ENCODE data around the gene TUBB2A. TPM values are rescaled to one million over a fixed set of nuclear protein-coding genes. Genes with fewer than 3 reads are reported as not detected.

Gene TUBB2A
- total RNA-seq, 1 experiment from 2014 or later, result 49.9 TPM

DNA sequence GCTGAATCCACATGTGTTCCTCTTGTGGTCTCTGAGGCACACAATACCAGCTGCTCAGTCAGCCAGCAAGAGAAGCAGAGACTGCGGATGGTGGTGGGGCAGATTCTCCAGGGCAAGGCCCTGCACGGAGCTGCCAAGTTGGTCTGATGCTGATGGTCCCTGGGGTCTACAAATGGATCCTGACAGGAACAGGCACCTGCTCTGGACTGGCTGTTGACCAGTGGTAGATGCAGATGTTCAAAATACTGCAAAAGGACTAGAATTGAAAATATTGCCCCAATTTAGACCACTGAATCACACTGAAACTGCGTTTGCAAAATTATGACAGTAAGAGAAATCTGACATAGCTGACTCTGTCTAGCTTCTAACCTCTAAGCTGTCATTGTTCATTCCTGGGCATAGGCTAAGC is 29.6 kb upstream of the TUBB2A start:
- ChIA-PET CTCF (no interaction called here), POLR2A (no interaction called here), RAD21 (ENCODE audit: low non-redundant PET in 1 of 2, low total read pairs in 2 of 2, uncharacterized antibody in 2 of 2, unreplicated experiment in 2 of 2) (no interaction called here)
- Histone ChIP-seq H4K20me1 (ENCODE audit: insufficient read depth) (no peaks in the 10 kb centered on the region), H3K4me3 (replicated peaks in 1 of 2; ENCODE audit: low read depth in 1 of 2, low read length in 2 of 2) (no peak overlapping the region), H3K9me3 (ENCODE audit: control insufficient read depth in 1 of 2, insufficient read depth in 1 of 2, low read depth in 1 of 2, low read length in 2 of 2) (no peaks in the 10 kb centered on the region; a peak in 1 of 4 replicates), H3K4me2 (ENCODE audit: low read length) (no peak overlapping the region), H3K9ac (ENCODE audit: low read length) (no peak overlapping the region), H3K9me2 (ENCODE audit: insufficient read depth) (no peaks in the 10 kb centered on the region), H2AFZ (ENCODE audit: low read depth, low read length, poor library complexity, severe bottlenecking) (no peak overlapping the region), H3K4me1 (ENCODE audit: control insufficient read depth in 1 of 2, insufficient read depth in 2 of 2, low read length in 2 of 2) (peaks cover 7 to 21% of the 10 kb centered on the region in 2 experiments; a peak in 3 of 4 replicates), H3K27me3 (ENCODE audit: insufficient read depth, low read length) (no peaks in the 10 kb centered on the region), H3K27ac (ENCODE audit: low read depth, low read length) (no peak overlapping the region), H3K36me3 (ENCODE audit: control insufficient read depth in 1 of 2, insufficient read depth in 2 of 2, low read length in 2 of 2) (no peaks in the 10 kb centered on the region), H3K79me2 (ENCODE audit: insufficient read depth, low read length) (no peaks in the 10 kb centered on the region)
- BruUV-seq (replicated peaks), result no TSS peak
- intact Hi-C loops (cut with micrococcal nuclease), result no loop called here
- no peak for DNase-seq (ENCODE audit: low read depth, low spot score)
- no peak for ATAC-seq
- TF ChIP-seq, protein P1, sequence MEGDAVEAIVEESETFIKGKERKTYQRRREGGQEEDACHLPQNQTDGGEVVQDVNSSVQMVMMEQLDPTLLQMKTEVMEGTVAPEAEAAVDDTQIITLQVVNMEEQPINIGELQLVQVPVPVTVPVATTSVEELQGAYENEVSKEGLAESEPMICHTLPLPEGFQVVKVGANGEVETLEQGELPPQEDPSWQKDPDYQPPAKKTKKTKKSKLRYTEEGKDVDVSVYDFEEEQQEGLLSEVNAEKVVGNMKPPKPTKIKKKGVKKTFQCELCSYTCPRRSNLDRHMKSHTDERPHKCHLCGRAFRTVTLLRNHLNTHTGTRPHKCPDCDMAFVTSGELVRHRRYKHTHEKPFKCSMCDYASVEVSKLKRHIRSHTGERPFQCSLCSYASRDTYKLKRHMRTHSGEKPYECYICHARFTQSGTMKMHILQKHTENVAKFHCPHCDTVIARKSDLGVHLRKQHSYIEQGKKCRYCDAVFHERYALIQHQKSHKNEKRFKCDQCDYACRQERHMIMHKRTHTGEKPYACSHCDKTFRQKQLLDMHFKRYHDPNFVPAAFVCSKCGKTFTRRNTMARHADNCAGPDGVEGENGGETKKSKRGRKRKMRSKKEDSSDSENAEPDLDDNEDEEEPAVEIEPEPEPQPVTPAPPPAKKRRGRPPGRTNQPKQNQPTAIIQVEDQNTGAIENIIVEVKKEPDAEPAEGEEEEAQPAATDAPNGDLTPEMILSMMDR (IDR thresholded peaks at IDR 0.05 in 2 of 3, conservative IDR thresholded peaks at IDR 0.05 in 1 of 3; ENCODE audit: borderline replicate concordance in 1 of 3, insufficient read depth in 1 of 3, low read depth in 2 of 3, low read length in 2 of 3), result no peak
- no peak for TF ChIP-seq POLR2A (IDR thresholded peaks at IDR 0.05; ENCODE audit: borderline replicate concordance, extremely low read depth, insufficient read depth, insufficient read length)
- no peak for TF ChIP-seq POLR2AphosphoS5 (IDR thresholded peaks at IDR 0.05; ENCODE audit: low read depth, low read length)
- no peak for TF ChIP-seq CEBPB (IDR thresholded peaks at IDR 0.05; ENCODE audit: low read depth)
- TF ChIP-seq JUND (IDR thresholded peaks at IDR 0.05), result no peak
- TF ChIP-seq RAD21 (IDR thresholded peaks at IDR 0.05; ENCODE audit: low read depth), result no peak
- no peak for TF ChIP-seq ELF1 (IDR thresholded peaks at IDR 0.05; ENCODE audit: borderline replicate concordance, low read depth)
- TF ChIP-seq EZH2phosphoT487 (IDR thresholded peaks at IDR 0.05; ENCODE audit: borderline replicate concordance), result no peak

DNA sequence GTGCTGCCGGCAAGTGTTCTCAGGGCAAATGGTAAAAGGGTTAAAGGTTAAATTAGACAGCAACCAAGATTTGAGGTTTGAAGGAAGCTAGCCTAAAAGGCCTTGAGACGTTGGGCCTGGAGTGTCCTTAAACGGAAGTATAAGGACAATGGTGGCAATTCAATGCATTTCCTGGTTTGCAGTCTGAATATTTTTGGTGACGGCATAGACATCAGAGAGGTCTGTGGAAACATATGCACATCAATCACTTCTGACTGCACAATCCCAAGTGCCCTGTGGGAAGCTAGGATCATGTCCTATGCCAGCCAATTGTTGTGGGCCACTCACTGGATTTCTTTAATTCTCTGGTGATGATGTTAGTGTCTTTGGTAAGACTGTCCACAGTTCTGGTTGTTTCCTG is 25.7 kb upstream of the TUBB2A start:
- RAD21 ChIA-PET (ENCODE audit: low non-redundant PET in 1 of 2, low total read pairs in 2 of 2, uncharacterized antibody in 2 of 2, unreplicated experiment in 2 of 2), result no interaction called here
- ATAC-seq, result no peak
- no TSS peak for BruUV-seq (replicated peaks)
- no peak overlapping the region for H3K27ac ChIP-seq (ENCODE audit: low read depth, low read length)
- no peak overlapping the region for H3K9ac ChIP-seq (ENCODE audit: low read length)
- H3K27me3 ChIP-seq (ENCODE audit: insufficient read depth, low read length), result no peaks in the 10 kb centered on the region
- H3K4me1 ChIP-seq (ENCODE audit: control insufficient read depth in 1 of 2, insufficient read depth in 2 of 2, low read length in 2 of 2), result peaks cover 0 to 4% of the 10 kb centered on the region in 2 experiments; a peak in 1 of 4 replicates
- CTCF ChIA-PET, result no interaction called here
- H3K4me3 ChIP-seq (replicated peaks in 1 of 2; ENCODE audit: low read depth in 1 of 2, low read length in 2 of 2), result no peak overlapping the region
- DNase-seq (ENCODE audit: low read depth, low spot score), result no peak
- H4K20me1 ChIP-seq (ENCODE audit: insufficient read depth), result no peaks in the 10 kb centered on the region
- intact Hi-C loops (cut with micrococcal nuclease), result no loop called here
- POLR2A ChIA-PET, result no interaction called here
- H2AFZ ChIP-seq (ENCODE audit: low read depth, low read length, poor library complexity, severe bottlenecking), result no peak overlapping the region
- no peaks in the 10 kb centered on the region for H3K79me2 ChIP-seq (ENCODE audit: insufficient read depth, low read length)
- no peaks in the 10 kb centered on the region for H3K36me3 ChIP-seq (ENCODE audit: control insufficient read depth in 1 of 2, insufficient read depth in 2 of 2, low read length in 2 of 2)
- H3K4me2 ChIP-seq (ENCODE audit: low read length), result no peak overlapping the region
- no peaks in the 10 kb centered on the region for H3K9me2 ChIP-seq (ENCODE audit: insufficient read depth)
- no peaks in the 10 kb centered on the region for H3K9me3 ChIP-seq (ENCODE audit: control insufficient read depth in 1 of 2, insufficient read depth in 1 of 2, low read depth in 1 of 2, low read length in 2 of 2)
- TF ChIP-seq REST (IDR thresholded peaks at IDR 0.05; ENCODE audit: low read depth) (no peak), ZFX (IDR thresholded peaks at IDR 0.05) (no peak), POLR2AphosphoS5 (IDR thresholded peaks at IDR 0.05; ENCODE audit: low read depth, low read length) (no peak), ZBTB33 (IDR thresholded peaks at IDR 0.05; ENCODE audit: extremely low read depth, insufficient replicate concordance, low read length) (no peak), EZH2 (IDR thresholded peaks at IDR 0.05) (no peak), CBX3 (IDR thresholded peaks at IDR 0.05; ENCODE audit: low read depth) (no peak)
- TF ChIP-seq, protein P2, sequence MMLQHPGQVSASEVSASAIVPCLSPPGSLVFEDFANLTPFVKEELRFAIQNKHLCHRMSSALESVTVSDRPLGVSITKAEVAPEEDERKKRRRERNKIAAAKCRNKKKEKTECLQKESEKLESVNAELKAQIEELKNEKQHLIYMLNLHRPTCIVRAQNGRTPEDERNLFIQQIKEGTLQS (IDR thresholded peaks at IDR 0.05), result no peak
